Hindlimb muscle (tissue), 1 donor: Measurements from ENCODE around the gene TRANK1. TPM values are rescaled to one million over a fixed set of nuclear protein-coding genes. Genes with fewer than 3 reads are reported as not detected.
"Not testable (repeated sequence)": the region's sequence is repeated elsewhere in the genome, so short reads cannot be mapped to it uniquely, and the experiment has no call there.

Experiments
- DNase-seq: peaks from one replicate; pipeline ENCODE4 v3.0.0-alpha.2; 2013
- polyA plus RNA-seq: library from polyadenylated mRNA; unstranded; fragments of 120-200 nt; gene quantifications from one replicate; pipeline ENCODE4 v1.2.1, GENCODE V29; 2013; ENCODE audit not compliant: insufficient read length

Gene TRANK1
- 5.0 TPM for polyA plus RNA-seq

DNA sequence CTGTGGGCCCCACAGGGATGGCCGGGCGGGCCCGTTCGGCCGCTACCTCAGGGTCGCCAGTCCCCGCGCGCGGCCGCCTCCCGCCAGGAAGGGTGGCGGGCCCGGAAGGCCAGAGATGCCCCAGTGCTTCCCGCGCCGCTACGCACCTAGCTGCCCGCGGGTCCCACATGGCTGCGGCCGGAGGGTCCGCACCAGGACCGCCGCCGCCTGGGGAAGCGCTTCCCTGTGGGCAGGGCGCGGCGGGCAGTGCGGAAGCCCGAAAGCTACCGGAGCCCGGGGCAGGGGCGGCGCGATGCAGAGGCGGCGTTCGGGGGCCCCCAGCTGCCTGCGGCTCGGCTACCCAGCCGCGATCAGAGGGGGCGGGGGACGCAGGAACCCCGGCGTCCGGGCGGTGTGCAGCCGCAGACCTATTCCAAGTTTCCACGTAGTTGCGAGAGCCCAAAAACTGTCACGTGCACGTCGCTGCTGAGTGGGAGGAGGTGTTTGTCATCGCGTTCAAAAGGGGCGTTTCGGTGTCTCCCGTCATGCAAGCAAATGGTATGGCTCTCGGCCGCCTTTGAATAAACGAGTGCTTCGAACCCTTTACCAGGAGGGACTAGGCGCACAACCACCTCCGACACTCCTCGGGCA lies at the start of gene TRANK1:
Gene TRANK1, minus strand, starts transcription at position 414 of the 630 bp plus-strand sequence. Its CDS starts 245 bp downstream, at position 169.
- peak; percentile 84 for DNase-seq

DNA sequence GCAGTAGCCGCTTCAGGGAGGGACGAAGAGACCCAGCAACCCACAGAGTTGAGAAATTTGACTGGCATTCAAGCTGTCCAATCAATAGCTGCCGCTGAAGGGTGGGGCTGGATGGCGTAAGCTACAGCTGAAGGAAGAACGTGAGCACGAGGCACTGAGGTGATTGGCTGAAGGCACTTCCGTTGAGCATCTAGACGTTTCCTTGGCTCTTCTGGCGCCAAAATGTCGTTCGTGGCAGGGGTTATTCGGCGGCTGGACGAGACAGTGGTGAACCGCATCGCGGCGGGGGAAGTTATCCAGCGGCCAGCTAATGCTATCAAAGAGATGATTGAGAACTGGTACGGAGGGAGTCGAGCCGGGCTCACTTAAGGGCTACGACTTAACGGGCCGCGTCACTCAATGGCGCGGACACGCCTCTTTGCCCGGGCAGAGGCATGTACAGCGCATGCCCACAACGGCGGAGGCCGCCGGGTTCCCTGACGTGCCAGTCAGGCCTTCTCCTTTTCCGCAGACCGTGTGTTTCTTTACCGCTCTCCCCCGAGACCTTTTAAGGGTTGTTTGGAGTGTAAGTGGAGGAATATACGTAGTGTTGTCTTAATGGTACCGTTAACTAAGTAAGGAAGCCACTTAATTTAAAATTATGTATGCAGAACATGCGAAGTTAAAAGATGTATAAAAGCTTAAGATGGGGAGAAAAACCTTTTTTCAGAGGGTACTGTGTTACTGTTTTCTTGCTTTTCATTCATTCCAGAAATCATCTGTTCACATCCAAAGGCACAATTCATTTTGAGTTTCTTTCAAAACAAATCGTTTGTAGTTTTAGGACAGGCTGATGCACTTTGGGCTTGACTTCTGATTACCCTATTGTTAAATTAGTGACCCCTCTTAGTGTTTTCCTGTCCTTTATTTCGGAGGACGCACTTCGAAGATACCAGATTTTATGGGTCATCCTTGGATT lies 48.8 kb upstream of the TRANK1 start, which contains the start of gene MLH1:
Gene MLH1, plus strand, starts transcription at position 193 of the 958 bp plus-strand sequence. Its CDS starts 30 bp downstream, at position 223.
- DNase-seq = peak; percentile 100

GRCh38 chr3:36992806-36993325 lies 48.0 kb upstream of the TRANK1 start, which contains the start of gene EPM2AIP1:
Gene EPM2AIP1, minus strand, starts transcription at chr3:36993131. Its CDS starts 54 bp downstream, at chr3:36993077.
- no peak for DNase-seq

DNA sequence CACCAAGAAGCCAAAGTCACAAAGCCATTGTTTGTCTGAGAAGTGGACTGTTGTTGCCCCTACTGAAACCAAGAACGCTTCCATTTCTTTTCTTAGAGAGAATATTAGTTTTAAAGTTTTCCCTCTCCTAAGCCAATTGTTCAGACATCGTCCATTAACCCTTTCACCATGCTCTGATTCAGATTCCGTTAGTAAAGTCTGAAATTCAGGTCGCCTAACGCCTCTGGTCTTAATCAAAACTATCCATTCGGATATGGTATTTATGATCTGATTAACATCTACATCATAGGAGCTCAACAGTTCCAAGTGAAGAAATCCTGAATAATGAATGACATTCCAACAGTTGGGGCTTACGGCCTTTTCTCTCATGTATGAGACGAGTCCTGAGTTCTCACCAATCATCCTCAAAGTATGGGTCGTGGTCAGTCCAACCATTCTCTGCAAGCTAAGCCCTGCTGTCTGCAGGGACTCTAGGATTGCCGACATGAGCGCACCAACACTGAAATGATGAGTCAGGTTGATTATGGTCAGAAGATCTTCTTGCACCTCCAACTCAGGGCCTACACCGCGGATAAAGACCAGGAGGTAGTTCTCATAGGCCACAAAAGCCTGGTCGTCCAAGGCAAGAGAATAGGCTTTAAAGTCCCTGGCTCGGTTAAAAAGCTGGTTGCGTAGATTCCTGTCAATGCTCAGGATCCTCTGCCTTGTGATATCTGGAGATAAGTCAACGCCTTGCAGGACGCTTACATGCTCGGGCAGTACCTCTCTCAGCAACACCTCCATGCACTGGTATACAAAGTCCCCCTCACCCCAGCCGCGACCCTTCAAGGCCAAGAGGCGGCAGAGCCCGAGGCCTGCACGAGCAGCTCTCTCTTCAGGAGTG lies 47.3 kb upstream of the TRANK1 start:
- DNase-seq = peak; percentile 69

GRCh38 chr3:36991147-36991546 lies 46.3 kb upstream of the TRANK1 start:
- no peak for DNase-seq

- DNase-seq = no peak
Observed at GRCh38 chr3:36989568-36989967, 44.7 kb upstream of the TRANK1 start.

DNA sequence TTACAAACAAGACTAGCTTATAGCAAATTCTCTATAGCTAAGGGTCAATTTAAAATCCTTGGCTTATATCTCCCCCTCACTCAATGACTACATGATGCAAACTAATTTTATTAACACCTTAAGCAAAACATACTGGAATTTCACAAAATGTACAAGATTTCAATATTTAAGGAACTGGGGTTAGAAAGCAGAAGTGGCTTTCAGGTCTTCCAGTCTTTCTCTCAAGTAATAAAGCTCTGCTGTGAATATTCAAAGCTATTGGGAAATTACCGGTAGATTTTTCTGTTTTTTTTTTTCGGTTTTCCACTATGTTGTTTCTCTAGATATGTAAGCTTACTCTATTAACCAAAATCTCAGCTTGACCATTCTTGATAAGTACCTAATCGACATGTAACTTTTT lies 44.2 kb upstream of the TRANK1 start:
- DNase-seq = no peak

DNA sequence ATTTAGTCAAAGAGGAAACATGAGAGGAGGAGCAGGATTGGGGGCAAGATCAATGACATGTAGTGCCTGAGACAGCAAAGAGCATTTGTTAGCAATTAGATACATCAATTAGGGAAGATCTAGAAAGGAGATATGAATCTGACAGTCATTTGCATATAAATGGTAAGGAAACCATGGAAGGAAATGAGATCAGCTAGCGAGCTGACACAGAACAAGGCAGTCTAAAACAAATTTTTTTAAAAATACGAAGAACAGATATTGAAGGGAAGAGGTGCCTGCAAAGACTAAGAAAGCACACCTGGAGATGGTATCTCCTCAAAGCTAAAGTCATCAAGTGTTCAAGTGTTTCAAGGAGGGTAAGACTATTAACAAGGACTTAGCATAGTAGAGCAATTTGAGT lies 43.5 kb upstream of the TRANK1 start:
- no peak for DNase-seq

- DNase-seq = no peak
Observed at GRCh38 chr3:36981006-36981405, 36.2 kb upstream of the TRANK1 start.

DNA sequence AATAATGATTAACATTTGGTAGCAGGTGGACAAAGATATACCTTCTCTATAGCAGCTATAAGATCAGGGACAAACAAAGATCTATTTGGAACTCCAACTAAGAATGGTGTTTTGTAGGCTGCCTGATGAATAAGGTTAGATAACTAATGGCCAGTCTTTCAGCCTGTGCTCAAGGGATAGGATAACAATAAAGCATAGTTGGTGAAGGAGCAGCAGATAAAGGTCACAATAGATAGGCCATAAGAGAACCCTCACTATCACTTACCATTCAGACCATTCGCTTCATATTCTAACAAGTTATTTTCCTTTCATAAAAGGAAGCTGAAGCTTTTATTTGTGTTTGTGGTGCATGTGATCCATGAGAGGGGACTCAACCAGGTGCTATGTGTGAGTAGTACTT lies 28.3 kb upstream of the TRANK1 start:
- no peak for DNase-seq

GRCh38 chr3:36972163-36972562 lies 27.3 kb upstream of the TRANK1 start:
- no peak for DNase-seq

DNA sequence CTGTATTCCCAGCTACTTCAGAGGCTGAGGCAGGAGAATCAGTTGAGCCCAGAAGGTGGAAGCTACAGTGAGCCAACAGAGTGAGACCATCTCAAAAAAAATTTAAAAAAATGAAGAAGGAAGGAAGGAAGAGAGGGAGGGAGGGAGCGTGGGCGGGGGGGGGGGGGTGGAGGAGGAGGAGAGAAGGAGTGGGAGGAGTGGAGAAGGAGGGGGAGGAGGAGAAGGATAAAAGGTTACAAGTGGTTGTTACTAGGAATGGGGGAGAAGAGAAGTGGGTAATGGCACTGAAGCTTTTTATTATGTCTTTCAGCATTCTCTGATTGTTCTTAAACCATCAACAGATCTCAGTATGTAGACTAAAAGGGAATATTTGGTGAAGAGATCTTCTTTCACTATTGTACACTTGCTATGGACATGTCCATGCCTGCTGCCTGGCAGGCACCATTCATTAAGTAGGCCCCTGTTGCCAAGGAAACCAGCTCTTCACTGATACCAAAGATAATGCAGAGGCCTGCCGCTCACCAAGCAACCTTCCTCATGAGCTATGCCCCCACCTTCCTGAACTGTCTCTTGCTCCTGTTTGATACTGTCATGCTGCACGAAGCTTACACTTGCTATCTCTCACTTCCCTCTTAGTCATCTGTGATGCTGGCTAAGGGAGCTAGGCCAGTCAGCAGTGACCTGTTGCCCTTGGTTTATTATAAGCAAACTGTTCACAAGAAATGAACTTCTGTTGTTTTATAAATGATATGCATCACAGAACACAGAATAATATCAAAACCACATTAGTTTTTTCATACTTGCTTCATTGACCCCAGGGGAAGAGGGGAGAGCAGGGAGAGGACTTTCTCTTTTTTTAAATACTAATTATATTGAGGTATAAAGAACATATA lies 24.9 kb upstream of the TRANK1 start:
- DNase-seq = no peak

- no peak for DNase-seq
Observed at GRCh38 chr3:36969085-36969484, 24.2 kb upstream of the TRANK1 start.

- no peak for DNase-seq
Observed at GRCh38 chr3:36965440-36965839, 20.6 kb upstream of the TRANK1 start.

DNA sequence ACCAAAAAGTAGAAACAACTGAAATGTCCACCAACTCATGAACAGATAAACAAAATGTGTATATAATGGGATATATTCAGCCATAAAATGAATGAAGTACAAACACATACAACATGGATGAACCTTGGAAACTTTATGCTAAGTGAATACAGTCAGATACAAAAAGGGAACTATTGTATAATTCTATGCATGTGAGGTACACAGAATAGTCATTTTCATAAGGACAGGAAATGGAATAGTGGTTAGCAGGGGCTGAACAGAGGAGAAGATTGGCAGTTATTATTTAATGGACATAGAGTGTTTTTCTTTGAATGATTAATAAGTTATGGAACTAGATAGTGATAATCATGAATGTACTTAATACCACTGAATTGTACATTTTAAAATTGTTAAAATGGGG lies 20.0 kb upstream of the TRANK1 start:
- no peak for DNase-seq

DNA sequence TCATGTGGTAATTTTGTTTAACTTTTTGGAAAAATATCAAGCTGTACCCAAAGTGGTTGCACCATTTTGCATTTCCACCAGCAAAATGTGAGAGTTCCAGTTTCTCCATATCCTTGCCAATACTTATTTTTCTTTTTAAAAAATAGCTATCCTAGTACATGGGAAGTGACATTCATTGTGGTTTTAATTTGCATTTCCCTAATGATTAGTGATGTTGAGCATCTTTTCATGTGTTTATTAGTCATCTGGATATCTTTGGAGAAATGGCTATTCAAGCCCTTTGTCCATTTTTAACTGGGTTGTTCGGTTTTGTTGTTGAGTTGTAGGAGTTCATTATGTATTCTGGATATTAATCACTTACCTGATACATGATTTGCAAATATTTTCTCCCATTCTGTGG lies 19.5 kb upstream of the TRANK1 start:
- DNase-seq = no peak

- not testable (repeated sequence) for DNase-seq
Observed at GRCh38 chr3:36963008-36963407, 18.2 kb upstream of the TRANK1 start.

DNA sequence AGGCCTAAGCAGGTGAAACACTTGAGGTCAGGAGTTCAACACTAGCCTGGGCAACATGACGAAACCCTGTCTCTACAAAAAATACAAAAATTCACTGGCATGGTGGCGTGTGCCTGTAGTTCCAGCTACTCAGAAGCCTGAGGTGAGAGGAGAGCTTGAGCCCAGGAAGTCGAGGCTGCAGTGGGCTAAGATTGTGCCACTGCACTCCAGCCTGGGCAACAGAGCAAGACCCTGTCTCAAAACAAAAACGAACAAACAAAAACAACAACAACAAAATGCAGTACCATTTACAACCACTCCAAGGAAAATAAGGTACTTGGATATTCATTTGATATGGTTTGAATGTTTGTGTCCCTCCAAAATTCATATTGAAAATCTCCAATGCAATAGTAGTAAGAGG lies 15.6 kb upstream of the TRANK1 start:
- DNase-seq = no peak

DNA sequence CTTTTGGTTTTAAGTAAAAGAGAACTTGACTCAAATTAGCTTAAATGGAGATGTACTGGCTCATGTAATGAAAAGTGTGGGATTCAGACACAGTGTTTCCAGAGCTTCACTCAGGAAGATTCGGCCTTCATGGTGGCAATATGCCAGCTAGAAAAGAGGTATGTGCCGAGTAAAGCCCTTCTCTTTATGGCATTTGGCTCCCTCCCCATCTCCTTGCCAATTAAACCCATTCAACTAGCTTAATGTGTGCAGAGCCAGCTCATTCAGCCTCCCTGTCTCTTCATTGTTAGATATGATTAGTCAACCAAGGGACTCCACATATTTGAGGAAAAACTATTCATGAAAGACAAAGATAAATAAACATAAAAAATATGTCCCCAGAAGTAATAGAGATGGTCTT lies 15.0 kb upstream of the TRANK1 start:
- DNase-seq = no peak

DNA sequence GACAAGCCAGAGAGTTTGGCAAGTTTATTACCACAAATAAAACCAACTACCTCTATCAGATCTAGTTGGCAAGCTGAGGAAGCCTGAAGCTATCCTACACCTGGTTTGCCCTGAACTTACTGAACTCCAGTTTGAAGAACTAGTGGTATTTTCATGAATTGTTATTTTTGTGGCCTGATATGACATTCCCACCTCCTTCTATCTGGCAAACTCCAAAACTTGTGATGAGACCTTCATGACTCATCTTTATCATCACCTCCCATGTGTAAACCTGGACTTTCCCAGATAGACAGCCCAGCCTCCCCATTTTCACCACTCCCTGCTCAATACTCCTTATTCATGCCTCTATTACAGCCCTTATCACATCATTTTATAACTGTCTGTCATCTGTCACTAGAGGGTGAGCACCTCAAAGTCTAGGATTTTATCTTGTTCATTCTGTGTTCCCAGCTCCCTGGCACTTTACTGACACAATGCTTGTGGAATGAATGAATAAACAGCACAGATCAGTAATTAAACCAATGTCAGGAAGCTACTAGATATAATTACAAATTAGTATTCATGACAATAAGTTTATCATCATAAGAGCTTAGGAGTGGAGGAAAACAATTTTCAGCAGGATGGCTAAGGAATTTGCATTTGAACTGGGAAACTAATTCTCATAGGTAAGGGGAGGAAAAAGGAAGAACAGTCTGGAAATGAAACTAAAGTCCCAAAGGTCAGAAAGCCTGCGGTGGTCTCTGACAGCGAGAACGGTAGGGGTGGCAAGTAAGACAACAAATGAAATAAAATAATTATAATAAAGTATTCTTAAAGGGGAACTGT lies 13.2 kb upstream of the TRANK1 start:
- DNase-seq = no peak
